Loucy (cell line): ENCODE results near the gene PARP8.

Experiments used
- EZH2phosphoT487 ChIP-seq: fragments of 200-600 bp; IDR thresholded peaks from 2 replicates; pipeline ENCODE4 v1.6.1; 2018; ENCODE audit warnings: antibody characterized with exemption, mild to moderate bottlenecking, moderate library complexity, borderline replicate concordance
- TF ChIP-seq, protein P1 (sequence below): fragments of 200-600 bp; sonication (generic); conservative IDR thresholded peaks from 2 replicates; pipeline ENCODE4 v1.5.1; 2014; ENCODE audit warnings: mild to moderate bottlenecking, antibody characterized with exemption, low read length

DNA sequence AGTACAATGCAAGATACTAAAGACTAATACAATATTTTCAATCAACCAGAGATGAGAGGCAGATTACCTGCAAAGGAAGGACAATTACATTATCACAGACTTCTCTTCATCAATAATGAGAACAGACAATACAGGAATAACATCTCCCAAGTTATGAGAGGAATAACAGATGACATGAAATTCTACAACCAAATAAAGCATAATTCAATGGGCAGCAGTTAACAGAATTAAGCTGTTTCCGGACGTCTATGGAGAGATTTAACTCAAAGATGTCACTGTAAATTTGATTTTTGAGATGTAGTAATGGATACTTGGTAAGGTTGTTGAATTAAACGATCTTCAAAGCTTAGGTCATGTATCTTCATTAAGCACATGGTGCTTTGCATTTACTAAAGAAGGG lies 19.8 kb upstream of the PARP8 start:
- TF ChIP-seq, protein P1, sequence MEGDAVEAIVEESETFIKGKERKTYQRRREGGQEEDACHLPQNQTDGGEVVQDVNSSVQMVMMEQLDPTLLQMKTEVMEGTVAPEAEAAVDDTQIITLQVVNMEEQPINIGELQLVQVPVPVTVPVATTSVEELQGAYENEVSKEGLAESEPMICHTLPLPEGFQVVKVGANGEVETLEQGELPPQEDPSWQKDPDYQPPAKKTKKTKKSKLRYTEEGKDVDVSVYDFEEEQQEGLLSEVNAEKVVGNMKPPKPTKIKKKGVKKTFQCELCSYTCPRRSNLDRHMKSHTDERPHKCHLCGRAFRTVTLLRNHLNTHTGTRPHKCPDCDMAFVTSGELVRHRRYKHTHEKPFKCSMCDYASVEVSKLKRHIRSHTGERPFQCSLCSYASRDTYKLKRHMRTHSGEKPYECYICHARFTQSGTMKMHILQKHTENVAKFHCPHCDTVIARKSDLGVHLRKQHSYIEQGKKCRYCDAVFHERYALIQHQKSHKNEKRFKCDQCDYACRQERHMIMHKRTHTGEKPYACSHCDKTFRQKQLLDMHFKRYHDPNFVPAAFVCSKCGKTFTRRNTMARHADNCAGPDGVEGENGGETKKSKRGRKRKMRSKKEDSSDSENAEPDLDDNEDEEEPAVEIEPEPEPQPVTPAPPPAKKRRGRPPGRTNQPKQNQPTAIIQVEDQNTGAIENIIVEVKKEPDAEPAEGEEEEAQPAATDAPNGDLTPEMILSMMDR, result no peak
- no peak for TF ChIP-seq EZH2phosphoT487
